Suppressor macrophage (primary cell): ENCODE results near the gene ITPKC.
"Not testable (repeated sequence)": the region's sequence is repeated elsewhere in the genome, so short reads cannot be mapped to it uniquely, and the experiment has no call there.

Experiments
- DNase-seq, 4 experiments: peaks; one replicate each; pipeline ENCODE4 v3.0.0-alpha.2; 2020 to 2022

ITPKC gene

GRCh38 chr19:40742477-40742876, 25.6 kb downstream of the ITPKC start:
- no peak for DNase-seq

GRCh38 chr19:40742886-40743285, 26.0 kb downstream of the ITPKC start:
- peak in 1 of 4 experiments; percentile 30 for DNase-seq

- no peak for DNase-seq
These were observed 27.0 kb downstream of the ITPKC start for GRCh38 chr19:40743926-40744325.

GRCh38 chr19:40744554-40745401, 27.9 kb downstream of the ITPKC start:
- peak in 1 of 4 experiments; percentile 29 for DNase-seq

GRCh38 chr19:40745402-40745780, 28.5 kb downstream of the ITPKC start:
- DNase-seq, result no peak

GRCh38 chr19:40747536-40747935, 30.6 kb downstream of the ITPKC start:
- DNase-seq, result no peak

GRCh38 chr19:40750058-40750873, 33.4 kb downstream of the ITPKC start, which contains the start of gene ACTMAP:
Gene ACTMAP, minus strand, starts transcription at chr19:40750477. Its CDS starts 674 bp downstream, at chr19:40749803.
- DNase-seq, result peak; percentile 100

GRCh38 chr19:40750874-40751537, 34.1 kb downstream of the ITPKC start, which contains the start of gene SNRPA:
Gene SNRPA, plus strand, starts transcription at chr19:40751203. Its CDS starts 206 bp downstream, at chr19:40751409.
- peak; percentile 98 to 99 (median 99) for DNase-seq

- DNase-seq, result peak in 3 of 4 experiments; percentile 35 to 46 (median 37)
These were observed 35.4 kb downstream of the ITPKC start for GRCh38 chr19:40752257-40752781.

GRCh38 chr19:40754611-40755247, 37.8 kb downstream of the ITPKC start:
- DNase-seq, result peak; percentile 52 to 82 (median 77)

- DNase-seq, result peak in 3 of 4 experiments; percentile 12 to 29 (median 21)
These were observed 38.3 kb downstream of the ITPKC start for GRCh38 chr19:40755248-40755624.

GRCh38 chr19:40755791-40756190, 38.9 kb downstream of the ITPKC start:
- DNase-seq, result no peak

- no peak for DNase-seq
These were observed 39.7 kb downstream of the ITPKC start for GRCh38 chr19:40756502-40757110.

- no peak for DNase-seq
These were observed 41.6 kb downstream of the ITPKC start for GRCh38 chr19:40758491-40758890.

- no peak for DNase-seq
These were observed 42.4 kb downstream of the ITPKC start for GRCh38 chr19:40759352-40759751.

GRCh38 chr19:40762754-40763470, 46.0 kb downstream of the ITPKC start:
- no peak for DNase-seq

GRCh38 chr19:40763526-40763925, 46.6 kb downstream of the ITPKC start:
- no peak for DNase-seq

GRCh38 chr19:40763963-40764362, 47.1 kb downstream of the ITPKC start:
- no peak for DNase-seq

GRCh38 chr19:40766385-40766784, 49.5 kb downstream of the ITPKC start:
- not testable (repeated sequence) for DNase-seq

GRCh38 chr19:40768869-40769268, 52.0 kb downstream of the ITPKC start:
- peak in 2 of 4 experiments; percentile 47 to 67 for DNase-seq
